Prostate gland (tissue), 2 donors: ENCODE data around the gene TSPAN32. TPM values are rescaled to one million over a fixed set of nuclear protein-coding genes. Genes with fewer than 3 reads are reported as not detected.

Experiments
- DNase-seq: peaks from one replicate; pipeline ENCODE4 v3.0.0-alpha.2; 2019; ENCODE audit warnings: low spot score
- H3K27ac ChIP-seq, 2 donors: fragments of 200-600 bp; sonication (generic); 2 replicates each; pipeline ENCODE4 v1.5.1; 2017 to 2019
- H3K27me3 ChIP-seq: fragments of 200-600 bp; sonication (generic); replicated peaks from 2 replicates; pipeline ENCODE4 v1.5.1; 2019; ENCODE audit not compliant: insufficient read depth
- H3K36me3 ChIP-seq, 2 donors: fragments of 200-600 bp; sonication (generic); 1 replicate in 1 of 2; 2 replicates in 1 of 2; pipeline versions ENCODE4 v1.5.1 to v1.8.1; 2017 to 2019
- H3K4me1 ChIP-seq: fragments of 200-600 bp; sonication (generic); replicated peaks from 2 replicates; pipeline ENCODE4 v1.5.1; 2019
- H3K4me3 ChIP-seq, 2 donors: fragments of 200-600 bp; sonication (generic); 2 replicates each; pipeline ENCODE4 v1.5.1; 2017 to 2019
- H3K9me3 ChIP-seq: fragments of 200-600 bp; sonication (generic); 2 replicates; pipeline ENCODE4 v1.5.1; 2017
- CTCF ChIP-seq, 4 experiments: fragments of 200-600 bp in 2 of 4; fragments of 450-650 bp in 2 of 4; sonication (generic) in 2 of 4; IDR thresholded peaks; 1 replicate in 3 of 4; 2 replicates in 1 of 4; pipeline ENCODE4 v1.5.1; 2016 to 2019; ENCODE audit warnings: antibody characterized with exemption in 4 of 4, mild to moderate bottlenecking in 2 of 4, moderate library complexity in 2 of 4
- POLR2A ChIP-seq: fragments of 450-650 bp; IDR thresholded peaks from one replicate; pipeline ENCODE4 v1.6.1; 2016; ENCODE audit warnings: antibody characterized with exemption, mild to moderate bottlenecking
- POLR2AphosphoS5 ChIP-seq: sonication (generic); formaldehyde crosslinking; IDR thresholded peaks from one replicate; pipeline ENCODE4 v1.6.1; 2017; ENCODE audit warnings: antibody characterized with exemption
- WGBS: methylation state at CpG from one replicate; pipeline ENCODE4 v1.1.5; 2018; 5-methylcytosine and 5-hydroxymethylcytosine counted together
- intact Hi-C: fragments of 100-400 bp; cut with DNase I; formaldehyde crosslinking; loops from one replicate; pipeline ENCODE4 v1.14.2; 2022
- small RNA-seq, 2 donors: library from RNA; depleted of rRNA; stranded (forward); fragments of <200 nt; gene quantifications; one replicate each; pipeline ENCODE3, GENCODE V24; 2016
- total RNA-seq, 2 donors: library from RNA; depleted of rRNA; stranded (reverse); fragments of >200 nt; gene quantifications; one replicate each; pipeline ENCODE4 v1.1.0, GENCODE V29; 2016

The TSPAN32 gene
- total RNA-seq, 2 donors from 2014 or later = not detected

GRCh38 chr11:2367266-2368160 is 65.7 kb downstream of the TSPAN32 start:
- Histone ChIP-seq H3K4me3 (no peak overlapping the region), H3K27ac (no peak overlapping the region), H3K4me1 (peaks cover 8% of the 10 kb centered on the region), H3K36me3 (no peaks in the 10 kb centered on the region), H3K9me3 (no peaks in the 10 kb centered on the region), H3K27me3 (no peaks in the 10 kb centered on the region)
- WGBS = 80% methylated on average over 17 of the region's 17 CpGs
- TF ChIP-seq POLR2A (no peak), POLR2AphosphoS5 (no peak), CTCF (IDR thresholded peaks at IDR 0.05) (no peak)
- no peak for DNase-seq
- intact Hi-C loops = no loop called here

Small RNA genes within 50 kb of the gene (small RNA-seq; reads per million reads assigned to genes)
- 0 reads per million in 2 donors for gene RNU6-878P

Other genes with a start within 250 kb of the TSPAN32 start
- gene IGF2, start 162.6 kb upstream of the TSPAN32 start, total RNA-seq = 10 to 100 TPM in 1 of 2 donors, 1 to 10 TPM in 1; 4.1 to 80.7 TPM
- not detected for gene INS, start 140.8 kb upstream of the TSPAN32 start, total RNA-seq
- 1 to 10 TPM in 1 of 2 donors, not detected in 1; 2.4 TPM for gene TH, start 130.2 kb upstream of the TSPAN32 start, total RNA-seq
- gene ASCL2, start 31.4 kb upstream of the TSPAN32 start, total RNA-seq = 1 to 10 TPM; 3.9 to 7.9 TPM
- gene C11orf21, start 95 bp upstream of the TSPAN32 start, total RNA-seq = under 1 TPM in 1 of 2 donors, not detected in 1; 0.85 TPM
- gene CD81, start 75.3 kb downstream of the TSPAN32 start, total RNA-seq = 100 to 1,000 TPM; 472 to 927 TPM
- 10 to 100 TPM; 40.4 to 71.1 TPM for gene TSSC4, start 98.7 kb downstream of the TSPAN32 start, total RNA-seq
- gene TRPM5, start 142.5 kb downstream of the TSPAN32 start, total RNA-seq = under 1 TPM in 1 of 2 donors, not detected in 1; 0.68 TPM
- gene KCNQ1, start 143.0 kb downstream of the TSPAN32 start, total RNA-seq = 10 to 100 TPM; 10.0 to 33.8 TPM